Stomach smooth muscle (tissue), 2 donors: ENCODE measurements around the gene FTSJ1.
A peak's percentile ranks its signal among the peaks of the same experiment; 100 is the strongest.

Source experiments
- H3K27ac ChIP-seq: one replicate; pipeline ENCODE4 v1.7.0; 2013; ENCODE audit warnings: mild to moderate bottlenecking, low read length, inconsistent platforms
- H3K27me3 ChIP-seq, 2 donors: one replicate each; pipeline ENCODE4 v1.7.0; 2013; ENCODE audit warnings: low read length in 2 of 2; ENCODE audit not compliant: insufficient read depth in 2 of 2, control insufficient read depth in 1 of 2
- H3K36me3 ChIP-seq, 2 donors: one replicate each; pipeline ENCODE4 v1.7.0; 2013; ENCODE audit warnings: low read length in 2 of 2; ENCODE audit not compliant: control insufficient read depth in 2 of 2, insufficient read depth in 2 of 2
- H3K4me1 ChIP-seq: one replicate; pipeline ENCODE4 v1.7.0; 2013; ENCODE audit warnings: low read length; ENCODE audit not compliant: control insufficient read depth, insufficient read depth
- H3K4me3 ChIP-seq, 2 donors: one replicate each; pipeline ENCODE4 v1.7.0; 2013; ENCODE audit warnings: low read length in 2 of 2
- H3K9ac ChIP-seq, 2 donors: one replicate each; pipeline ENCODE4 v1.7.0; 2013; ENCODE audit warnings: low read length in 2 of 2, mild to moderate bottlenecking in 1 of 2
- H3K9me3 ChIP-seq, 2 donors: one replicate each; pipeline ENCODE4 v1.7.0; 2013; ENCODE audit warnings: low read length in 2 of 2; ENCODE audit not compliant: control insufficient read depth in 2 of 2
- donor health status: healthy.
- donor health status: Pancreatic carcinoma.

The FTSJ1 gene

DNA sequence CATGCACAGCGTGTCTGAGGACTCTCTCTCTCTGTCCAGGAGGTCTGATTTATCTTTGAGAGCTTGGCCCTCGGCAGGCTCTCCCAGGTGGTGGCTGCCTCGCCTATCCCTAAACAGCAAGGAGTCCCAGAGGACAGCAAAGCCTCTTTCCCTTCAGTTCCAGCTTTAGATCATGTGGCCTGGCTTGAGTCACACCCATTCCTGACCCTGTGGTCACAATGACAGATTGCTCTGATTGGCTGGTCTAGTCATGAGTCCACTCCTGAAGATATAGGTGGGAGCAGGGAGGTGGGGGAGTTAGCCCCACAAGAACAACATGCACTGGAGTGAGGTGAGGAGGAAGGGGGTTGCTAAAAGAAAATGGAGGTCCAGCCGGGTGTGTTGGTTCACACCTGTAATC is 20.7 kb downstream of the FTSJ1 start:
- Histone ChIP-seq H3K4me3 (no peak overlapping the region), H3K4me1 (no peaks in the 10 kb centered on the region), H3K27me3 (peaks cover 0 to 20% of the 10 kb centered on the region in 2 donors), H3K9ac (no peak overlapping the region), H3K9me3 (no peaks in the 10 kb centered on the region), H3K27ac (no peak overlapping the region), H3K36me3 (no peaks in the 10 kb centered on the region)

DNA sequence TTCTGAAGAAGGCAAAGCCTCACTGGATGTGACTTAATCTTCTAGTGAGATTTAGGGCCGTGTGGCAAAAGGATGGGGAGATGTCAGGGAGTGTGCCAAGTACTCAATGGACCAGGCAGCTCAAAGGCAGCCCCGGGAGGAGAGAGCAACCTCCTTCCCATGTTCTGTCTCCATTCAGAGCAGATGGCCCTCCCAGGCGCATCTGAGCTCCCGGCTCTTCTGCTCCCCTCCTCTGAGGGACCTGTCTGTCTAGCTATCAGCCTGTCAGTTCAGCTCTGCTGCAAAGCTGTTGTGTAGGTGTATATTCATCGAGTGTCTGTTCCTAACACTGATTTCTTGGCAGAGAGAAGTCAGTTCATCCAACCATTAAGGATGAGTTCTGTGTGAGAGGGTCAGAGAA is 21.9 kb downstream of the FTSJ1 start:
- Histone ChIP-seq H3K9me3 (no peaks in the 10 kb centered on the region), H3K4me1 (no peaks in the 10 kb centered on the region), H3K27ac (no peak overlapping the region), H3K9ac (no peak overlapping the region), H3K4me3 (no peak overlapping the region), H3K27me3 (peaks cover 0 to 18% of the 10 kb centered on the region in 2 donors), H3K36me3 (no peaks in the 10 kb centered on the region)

- Histone ChIP-seq H3K4me3 (no peak overlapping the region), H3K4me1 (no peaks in the 10 kb centered on the region), H3K9me3 (no peaks in the 10 kb centered on the region), H3K9ac (no peak overlapping the region), H3K27me3 (peaks cover 0 to 19% of the 10 kb centered on the region in 2 donors), H3K36me3 (no peaks in the 10 kb centered on the region), H3K27ac (no peak overlapping the region)
These were observed 22.4 kb downstream of the FTSJ1 start for GRCh38 chrX:48498374-48498809.

GRCh38 chrX:48504261-48504660 is 28.3 kb downstream of the FTSJ1 start:
- Histone ChIP-seq H3K36me3 (no peaks in the 10 kb centered on the region), H3K27ac (no peak overlapping the region), H3K9me3 (no peaks in the 10 kb centered on the region), H3K9ac (no peak overlapping the region), H3K4me1 (peaks cover under 1% of the 10 kb centered on the region), H3K4me3 (no peak overlapping the region), H3K27me3 (peaks cover 0 to 8% of the 10 kb centered on the region in 2 donors)

DNA sequence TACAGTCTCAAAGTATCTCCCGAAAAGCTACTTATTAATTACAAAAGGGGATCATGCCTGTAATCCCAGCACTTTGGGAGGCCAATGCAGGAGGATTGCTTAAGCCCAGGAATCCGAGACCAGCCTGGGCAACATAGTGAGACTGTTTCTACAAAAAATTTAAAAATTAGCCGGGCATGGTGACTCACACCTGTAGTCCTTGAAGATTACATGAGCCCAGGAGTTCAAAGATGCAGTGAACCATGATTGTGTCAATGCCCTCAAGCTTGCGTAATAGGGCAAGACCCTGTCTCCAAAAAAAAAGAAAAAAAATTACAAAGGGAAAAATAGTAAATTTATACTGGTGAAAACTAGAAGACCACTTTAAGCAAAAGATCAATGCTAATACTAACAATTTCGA is 29.5 kb downstream of the FTSJ1 start:
- no peak overlapping the region for H3K9ac ChIP-seq
- H3K9me3 ChIP-seq: no peaks in the 10 kb centered on the region
- H3K27ac ChIP-seq: no peak overlapping the region
- H3K4me3 ChIP-seq: no peak overlapping the region
- peaks cover 0 to 8% of the 10 kb centered on the region in 2 donors for H3K27me3 ChIP-seq
- H3K4me1 ChIP-seq: peaks cover 8% of the 10 kb centered on the region
- H3K36me3 ChIP-seq: no peaks in the 10 kb centered on the region

GRCh38 chrX:48507246-48507645 is 31.2 kb downstream of the FTSJ1 start:
- Histone ChIP-seq H3K4me3 (no peak overlapping the region), H3K4me1 (peaks cover 8% of the 10 kb centered on the region), H3K27me3 (peaks cover 0 to 5% of the 10 kb centered on the region in 2 donors), H3K27ac (no peak overlapping the region), H3K36me3 (no peaks in the 10 kb centered on the region), H3K9ac (no peak overlapping the region), H3K9me3 (no peaks in the 10 kb centered on the region)

DNA sequence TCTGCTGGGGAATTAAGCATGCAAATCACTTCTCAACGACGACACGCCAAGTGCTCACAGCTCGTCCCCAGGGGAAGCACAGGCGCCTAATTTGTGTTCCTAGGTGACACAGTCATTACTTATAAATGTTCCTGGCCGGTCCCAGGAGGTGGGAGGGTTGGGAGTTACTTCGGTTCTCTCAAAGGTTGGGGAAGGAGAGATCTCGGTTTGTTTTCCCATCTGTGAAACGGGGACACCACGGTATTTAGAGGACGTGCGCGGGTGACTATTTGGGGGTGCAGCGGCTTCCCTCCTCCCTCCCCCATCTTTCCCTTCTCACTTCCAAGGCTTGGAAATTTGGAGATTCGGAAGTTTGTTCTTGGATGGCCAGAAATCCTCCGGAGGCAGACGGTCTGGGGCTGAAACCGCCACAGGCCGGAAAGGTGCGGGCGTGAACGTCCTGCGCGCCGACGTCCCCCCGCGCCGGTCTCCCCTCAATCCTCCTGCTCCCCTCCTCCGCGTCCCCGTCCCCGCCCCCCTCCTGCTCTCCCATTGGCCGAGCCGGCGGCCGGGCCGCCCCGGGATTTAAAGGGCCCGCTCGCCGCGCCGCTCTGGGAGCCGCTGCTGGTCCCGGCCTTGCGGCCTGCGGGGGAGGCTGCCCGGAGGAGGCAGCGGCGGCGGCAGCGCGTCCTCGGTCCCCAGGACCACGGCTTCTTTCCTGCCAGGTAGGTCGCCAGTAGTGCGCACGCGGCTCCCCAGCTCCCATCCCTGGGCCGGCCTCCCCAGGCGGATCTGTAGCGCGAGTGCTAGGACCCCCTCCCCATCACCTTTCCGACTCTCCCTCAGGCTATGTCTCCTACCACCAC is 32.6 kb downstream of the FTSJ1 start, which contains the start of gene PORCN:
TSS of gene PORCN (plus strand) at position 593 of the 845 bp plus-strand sequence. CDS start 829 bp downstream, outside the sequence.
- Histone ChIP-seq H3K27ac (peak within 1 kb of the TSS; percentile 58), H3K27me3 (peaks cover 0 to 7% of the 10 kb centered on the region in 2 donors), H3K4me1 (peaks cover 8% of the 10 kb centered on the region), H3K9ac (peak within 1 kb of the TSS; percentile 80 to 86), H3K36me3 (no peaks in the 10 kb centered on the region), H3K4me3 (peak within 1 kb of the TSS; percentile 79 to 81), H3K9me3 (no peaks in the 10 kb centered on the region)

GRCh38 chrX:48509245-48509590 is 33.2 kb downstream of the FTSJ1 start:
- Histone ChIP-seq H3K36me3 (peaks cover 0 to 1% of the 10 kb centered on the region in 2 donors), H3K27ac (peak overlapping the region; percentile 24), H3K9ac (peak overlapping the region; percentile 80 to 86)

DNA sequence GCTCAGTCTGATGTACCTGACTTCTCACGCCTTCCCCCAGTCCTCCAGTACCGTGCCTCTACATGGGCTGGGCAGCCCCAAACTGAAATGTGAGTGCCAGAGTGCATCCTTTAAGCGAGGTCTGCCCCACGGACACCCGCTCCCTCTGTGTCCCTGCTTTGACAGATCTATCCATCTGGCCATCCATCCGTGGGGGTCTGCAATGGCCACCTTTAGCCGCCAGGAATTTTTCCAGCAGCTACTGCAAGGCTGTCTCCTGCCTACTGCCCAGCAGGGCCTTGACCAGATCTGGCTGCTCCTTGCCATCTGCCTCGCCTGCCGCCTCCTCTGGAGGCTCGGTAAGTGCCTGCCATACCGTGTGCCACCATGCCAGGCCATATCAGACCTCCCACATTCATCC is 33.6 kb downstream of the FTSJ1 start:
- Histone ChIP-seq H3K4me1 (peaks cover 8% of the 10 kb centered on the region), H3K36me3 (peaks cover 0 to 2% of the 10 kb centered on the region in 2 donors), H3K27me3 (peaks cover 0 to 7% of the 10 kb centered on the region in 2 donors), H3K9ac (peak overlapping the region; percentile 80 to 86), H3K9me3 (no peaks in the 10 kb centered on the region), H3K27ac (no peak overlapping the region), H3K4me3 (peak overlapping the region; percentile 79 to 81)

More at GRCh38 chrX:48509245-48509590, 33.2 kb downstream of the FTSJ1 start:
- Histone ChIP-seq H3K9me3 (no peaks in the 10 kb centered on the region), H3K4me1 (peaks cover 8% of the 10 kb centered on the region), H3K4me3 (peak overlapping the region; percentile 79 to 81), H3K27me3 (peaks cover 0 to 5% of the 10 kb centered on the region in 2 donors)

- Histone ChIP-seq H3K4me3 (no peak overlapping the region), H3K9me3 (no peaks in the 10 kb centered on the region), H3K36me3 (peaks cover 0 to 2% of the 10 kb centered on the region in 2 donors), H3K9ac (no peak overlapping the region), H3K27ac (no peak overlapping the region), H3K27me3 (peaks cover 0 to 7% of the 10 kb centered on the region in 2 donors), H3K4me1 (peaks cover 8% of the 10 kb centered on the region)
These were observed 35.6 kb downstream of the FTSJ1 start for GRCh38 chrX:48511560-48511959.
